MM.1S (cell line): ENCODE results near the gene CHP1.

Experiments used
- DNase-seq: peaks from one replicate; pipeline ENCODE4 v3.0.0-alpha.2; 2015
- H2AFZ ChIP-seq: fragments of 300-600 bp; sonication (generic); 2 replicates; pipeline ENCODE4 v1.6.0; 2016; ENCODE audit warnings: antibody characterized with exemption, low read length
- H3F3A ChIP-seq: fragments of 300-600 bp; sonication (generic); 2 replicates; pipeline ENCODE4 v1.6.1; 2016; ENCODE audit warnings: mild to moderate bottlenecking, antibody characterized with exemption, low read length, moderate library complexity, mixed read lengths; ENCODE audit not compliant: insufficient read depth
- H3K27ac ChIP-seq: fragments of 300-600 bp; sonication (generic); 2 replicates; pipeline ENCODE4 v1.5.1; 2016; ENCODE audit warnings: mild to moderate bottlenecking, low read length
- H3K27me3 ChIP-seq: fragments of 300-600 bp; sonication (generic); replicated peaks from 2 replicates; pipeline ENCODE4 v1.6.0; 2016; ENCODE audit warnings: low read length; ENCODE audit not compliant: insufficient read depth
- H3K36me3 ChIP-seq: fragments of 300-600 bp; sonication (generic); replicated peaks from 2 replicates; pipeline ENCODE4 v1.6.1; 2016; ENCODE audit warnings: mild to moderate bottlenecking, low read length, mixed read lengths; ENCODE audit not compliant: insufficient read depth
- H3K4me1 ChIP-seq: fragments of 300-600 bp; sonication (generic); 2 replicates; pipeline ENCODE4 v1.6.1; 2016; ENCODE audit warnings: low read length, mixed read lengths
- H3K4me2 ChIP-seq: fragments of 300-600 bp; sonication (generic); 2 replicates; pipeline ENCODE4 v1.6.0; 2016; ENCODE audit warnings: low read depth, low read length
- H3K4me3 ChIP-seq: fragments of 300-600 bp; sonication (generic); 2 replicates; pipeline ENCODE4 v1.5.1; 2016; ENCODE audit warnings: low read length, mixed read lengths
- H3K79me2 ChIP-seq: fragments of 300-600 bp; sonication (generic); 2 replicates; pipeline ENCODE4 v1.6.1; 2016; ENCODE audit warnings: mixed run types, low read length, mixed read lengths
- H3K9ac ChIP-seq: fragments of 300-600 bp; sonication (generic); 2 replicates; pipeline ENCODE4 v1.6.1; 2016; ENCODE audit warnings: low read length, mixed read lengths
- H3K9me2 ChIP-seq: fragments of 300-600 bp; sonication (generic); replicated peaks from 2 replicates; pipeline ENCODE4 v1.6.1; 2016; ENCODE audit warnings: mild to moderate bottlenecking, low read length, mixed read lengths; ENCODE audit not compliant: insufficient read depth
- H3K9me3 ChIP-seq: fragments of 300-600 bp; sonication (generic); replicated peaks from 2 replicates; pipeline ENCODE4 v1.6.1; 2016; ENCODE audit warnings: mild to moderate bottlenecking, low read length, mixed read lengths; ENCODE audit not compliant: insufficient read depth
- H4K20me1 ChIP-seq: fragments of 300-600 bp; sonication (generic); 2 replicates; pipeline ENCODE4 v1.6.1; 2016; ENCODE audit warnings: mild to moderate bottlenecking, low read length, moderate library complexity, mixed read lengths; ENCODE audit not compliant: insufficient read depth
- CTCF ChIP-seq: fragments of 300-600 bp; sonication (generic); IDR thresholded peaks from 2 replicates; pipeline ENCODE4 v1.5.1; 2016; ENCODE audit warnings: antibody characterized with exemption, low read length, mixed read lengths
- EZH2 ChIP-seq: fragments of 300-600 bp; sonication (generic); optimal IDR thresholded peaks from 2 replicates; pipeline ENCODE3; 2017; ENCODE audit warnings: low read depth, mild to moderate bottlenecking, antibody characterized with exemption, low read length, mixed read lengths
- EZH2phosphoT487 ChIP-seq: fragments of 300-600 bp; sonication (generic); IDR thresholded peaks from 2 replicates; pipeline ENCODE4 v1.6.1; 2018; ENCODE audit warnings: antibody characterized with exemption, low read length

CHP1 gene

GRCh38 chr15:41286665-41287333, 55.7 kb downstream of the CHP1 start:
- H3K9me3 ChIP-seq = no peaks in the 10 kb centered on the region
- H3K9me2 ChIP-seq = no peaks in the 10 kb centered on the region
- no peak overlapping the region for H2AFZ ChIP-seq
- no peak for DNase-seq
- H3K4me1 ChIP-seq = no peaks in the 10 kb centered on the region; the same call in 1 of the 2 replicates
- no peak overlapping the region for H3K4me3 ChIP-seq
- no peak overlapping the region for H3K27ac ChIP-seq
- 0 out of 2 replicates have a peak, but pooled peaks cover 6% of the 10 kb centered on the region for H3F3A ChIP-seq
- no peaks in the 10 kb centered on the region for H3K27me3 ChIP-seq
- H3K79me2 ChIP-seq = peaks cover 49% of the 10 kb centered on the region
- no peak overlapping the region for H3K4me2 ChIP-seq
- peaks cover 28% of the 10 kb centered on the region for H3K36me3 ChIP-seq
- TF ChIP-seq EZH2 (no peak), EZH2phosphoT487 (no peak), CTCF (no peak)
- no peaks in the 10 kb centered on the region for H4K20me1 ChIP-seq
- no peak overlapping the region for H3K9ac ChIP-seq

- no peak overlapping the region for H3K27ac ChIP-seq
- H2AFZ ChIP-seq = no peak overlapping the region
- DNase-seq = no peak
- H3K9me2 ChIP-seq = no peaks in the 10 kb centered on the region
- no peaks in the 10 kb centered on the region for H3K27me3 ChIP-seq
- peaks cover 49% of the 10 kb centered on the region for H3K79me2 ChIP-seq
- H3F3A ChIP-seq = 0 out of 2 replicates have a peak, but pooled peaks cover 1% of the 10 kb centered on the region
- H3K9ac ChIP-seq = no peak overlapping the region
- no peak overlapping the region for H3K4me2 ChIP-seq
- H3K9me3 ChIP-seq = no peaks in the 10 kb centered on the region
- peaks cover 28% of the 10 kb centered on the region for H3K36me3 ChIP-seq
- H4K20me1 ChIP-seq = no peaks in the 10 kb centered on the region
- H3K4me1 ChIP-seq = no peaks in the 10 kb centered on the region; the same call in 1 of the 2 replicates
- H3K4me3 ChIP-seq = no peak overlapping the region
- no peak for TF ChIP-seq EZH2
- TF ChIP-seq CTCF = no peak
- no peak for TF ChIP-seq EZH2phosphoT487
Measured at GRCh38 chr15:41288464-41288863, 57.4 kb downstream of the CHP1 start.

GRCh38 chr15:41289953-41290352, 58.9 kb downstream of the CHP1 start:
- H3K27ac ChIP-seq = no peak overlapping the region
- H3K9me2 ChIP-seq = no peaks in the 10 kb centered on the region
- no peaks in the 10 kb centered on the region for H3K27me3 ChIP-seq
- H3K36me3 ChIP-seq = peaks cover 28% of the 10 kb centered on the region
- TF ChIP-seq EZH2 (no peak), CTCF (no peak), EZH2phosphoT487 (no peak)
- no peak overlapping the region for H2AFZ ChIP-seq
- DNase-seq = no peak
- no peak overlapping the region for H3K4me3 ChIP-seq
- no peaks in the 10 kb centered on the region for H3F3A ChIP-seq
- no peaks in the 10 kb centered on the region for H4K20me1 ChIP-seq
- H3K9ac ChIP-seq = no peak overlapping the region
- no peak overlapping the region for H3K4me2 ChIP-seq
- H3K9me3 ChIP-seq = no peaks in the 10 kb centered on the region
- H3K4me1 ChIP-seq = no peaks in the 10 kb centered on the region; the same call in 1 of the 2 replicates
- peaks cover 38% of the 10 kb centered on the region for H3K79me2 ChIP-seq
